Hepatocyte (in vitro differentiated cells): ENCODE measurements around the gene FGF10.

Source experiments
- EZH2 ChIP-seq: fragments of 200-600 bp; sonication (generic); IDR thresholded peaks from 2 replicates; pipeline ENCODE4 v1.6.1; 2016; ENCODE audit warnings: antibody characterized with exemption, mild to moderate bottlenecking, borderline replicate concordance
- EZH2phosphoT487 ChIP-seq: fragments of 200-600 bp; sonication (generic); IDR thresholded peaks from one replicate; pipeline ENCODE4 v1.6.1; 2018; ENCODE audit warnings: antibody characterized with exemption, mild to moderate bottlenecking, low read depth, moderate library complexity; ENCODE audit not compliant: unreplicated experiment, severe bottlenecking

DNA sequence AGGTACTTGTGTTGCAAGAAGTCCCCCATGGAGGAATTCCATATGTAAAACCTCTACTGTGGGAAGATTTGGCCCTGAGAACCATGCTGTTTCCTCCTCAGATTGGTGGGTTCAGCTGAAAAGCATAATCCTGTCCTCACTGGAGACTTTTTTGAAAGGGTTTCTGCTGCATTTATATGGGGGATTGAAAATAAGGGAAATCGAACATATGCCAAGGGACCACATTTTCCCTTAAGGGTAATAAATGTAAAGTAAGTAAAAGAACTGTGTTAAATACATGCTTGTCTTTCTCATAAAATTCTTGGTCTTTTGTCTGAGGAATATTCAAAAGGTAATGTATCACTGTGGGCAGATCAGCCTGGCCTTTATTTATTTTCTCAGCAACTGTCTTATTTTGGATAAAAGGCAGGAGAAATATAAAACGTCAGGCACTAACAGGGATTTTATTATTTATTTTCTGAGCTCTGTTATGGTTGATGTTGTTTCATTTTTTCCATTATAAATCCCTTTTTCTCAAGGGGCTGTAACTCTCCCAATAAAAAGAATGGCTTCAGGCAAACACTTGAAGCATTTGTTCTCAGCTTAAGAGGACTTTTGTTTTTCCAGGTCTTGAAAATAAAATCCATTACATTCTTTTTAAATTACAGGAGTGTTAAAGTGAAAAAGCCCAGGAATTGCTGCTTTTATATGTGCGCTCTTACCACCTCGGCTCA, 131.4 kb downstream of the FGF10 start:
- no peak for TF ChIP-seq EZH2phosphoT487
- TF ChIP-seq EZH2, result no peak
